Keratinocyte (primary cell): Measurements from ENCODE around the gene MROH7. TPM values are rescaled to one million over a fixed set of nuclear protein-coding genes. Genes with fewer than 3 reads are reported as not detected.

Experiments
- DNase-seq: peaks from one replicate; pipeline ENCODE4 v3.0.0-alpha.2; 2011; ENCODE audit warnings: low read depth, missing footprints, low spot score
- FAIRE-seq: peaks from 2 replicates; lab custom pipeline; 2011; peaks lifted over from hg19 to GRCh38; lab: Jason Lieb, UNC
- H2AFZ ChIP-seq: 2 replicates; pipeline ENCODE4 v1.6.0; 2012; ENCODE audit warnings: low read length, control low read depth, inconsistent platforms; ENCODE audit not compliant: control insufficient read depth
- H3K27ac ChIP-seq: 2 replicates; pipeline ENCODE4 v1.5.1; 2011; ENCODE audit warnings: low read length; ENCODE audit not compliant: control insufficient read depth, insufficient read depth
- H3K27me3 ChIP-seq: 3 replicates; pipeline ENCODE4 v1.6.0; 2011; ENCODE audit warnings: low read length; ENCODE audit not compliant: control insufficient read depth, insufficient read depth; ENCODE audit errors: extremely low read depth
- H3K36me3 ChIP-seq, 2 experiments: 2 replicates in 1 of 2; 3 replicates in 1 of 2; pipeline ENCODE4 v1.5.1; 2011; ENCODE audit warnings: low read length in 2 of 2, mild to moderate bottlenecking in 1 of 2; ENCODE audit not compliant: control insufficient read depth in 2 of 2, insufficient read depth in 2 of 2; ENCODE audit errors: extremely low read depth in 1 of 2
- H3K4me1 ChIP-seq: 3 replicates; pipeline ENCODE4 v1.5.1; 2011; ENCODE audit warnings: low read length; ENCODE audit not compliant: control insufficient read depth, insufficient read depth; ENCODE audit errors: extremely low read depth
- H3K4me2 ChIP-seq: 3 replicates; pipeline ENCODE4 v1.6.0; 2011; ENCODE audit warnings: low read depth, low read length; ENCODE audit not compliant: control insufficient read depth, insufficient read depth; ENCODE audit errors: extremely low read depth
- H3K4me3 ChIP-seq, 3 experiments: fragments of 200-600 bp in 1 of 3; sonication (generic) in 1 of 3; 2 replicates in 2 of 3; 3 replicates in 1 of 3; pipeline ENCODE4 v1.5.1; 2011 to 2016; ENCODE audit warnings: low read length in 3 of 3, mild to moderate bottlenecking in 3 of 3, control low read depth in 2 of 3, inconsistent platforms in 1 of 3, low read depth in 1 of 3, mixed read lengths in 1 of 3, mixed run types in 1 of 3, moderate library complexity in 1 of 3; ENCODE audit not compliant: control insufficient read depth in 2 of 3, insufficient read depth in 2 of 3; ENCODE audit errors: extremely low read depth in 1 of 3
- H3K79me2 ChIP-seq: 2 replicates; pipeline ENCODE4 v1.6.0; 2012; ENCODE audit warnings: low read length; ENCODE audit not compliant: control insufficient read depth, insufficient read depth
- H3K9ac ChIP-seq: 3 replicates; pipeline ENCODE4 v1.6.0; 2011; ENCODE audit warnings: low read length; ENCODE audit not compliant: control insufficient read depth, insufficient read depth; ENCODE audit errors: extremely low read depth
- H3K9me1 ChIP-seq: 3 replicates; pipeline ENCODE4 v1.6.0; 2011; ENCODE audit warnings: low read length; ENCODE audit not compliant: control insufficient read depth, insufficient read depth; ENCODE audit errors: extremely low read depth
- H3K9me3 ChIP-seq: 2 replicates; pipeline ENCODE4 v1.5.1; 2012; ENCODE audit warnings: low read depth, low read length; ENCODE audit not compliant: control insufficient read depth
- H4K20me1 ChIP-seq: 3 replicates; pipeline ENCODE4 v1.6.0; 2011; ENCODE audit warnings: low read length; ENCODE audit not compliant: control insufficient read depth, insufficient read depth; ENCODE audit errors: extremely low read depth
- EZH2 ChIP-seq: IDR thresholded peaks from one replicate; pipeline ENCODE4 v1.6.1; 2012; ENCODE audit warnings: inconsistent platforms, mild to moderate bottlenecking, low read length, moderate library complexity
- dilution Hi-C: fragments of 300-500 bp; cut with MboI; formaldehyde crosslinking; loops from one replicate; pipeline ENCODE4 v1.7.0; 2020; ENCODE audit warnings: low sequenced_read_pairs; ENCODE audit not compliant: extremely low pct_ligation_motif_present
- polyA plus RNA-seq, 5 experiments: library from polyadenylated mRNA; depleted of rRNA in 3 of 5; stranded (reverse) in 3 of 5; stranded (forward) in 1 of 5; unstranded in 1 of 5; fragments of >200 nt; gene quantifications; 1 replicate in 1 of 5; 2 replicates in 3 of 5; 3 replicates in 1 of 5; pipeline versions ENCODE4 v1.2.1 to v1.2.3, GENCODE V29; 2011 to 2012; ENCODE audit warnings: missing spikeins in 2 of 5, low read depth in 1 of 5, low replicate concordance in 1 of 5
- TF ChIP-seq, protein P1 (sequence below), 3 experiments: IDR thresholded peaks in 1 of 3; conservative IDR thresholded peaks in 1 of 3; optimal IDR thresholded peaks in 1 of 3; 2 replicates in 2 of 3; 3 replicates in 1 of 3; pipeline versions ENCODE3 to v1.5.1; 2011; ENCODE audit warnings: low read length in 3 of 3, mild to moderate bottlenecking in 3 of 3, moderate library complexity in 2 of 3, control low read depth in 1 of 3, inconsistent platforms in 1 of 3; ENCODE audit not compliant: insufficient read depth in 2 of 3; ENCODE audit errors: extremely low read depth in 1 of 3

MROH7 gene
- polyA plus RNA-seq, 1 donor (not counting 4 experiments of a cell fraction or from before 2014, with no cell fraction given) = not detected

DNA sequence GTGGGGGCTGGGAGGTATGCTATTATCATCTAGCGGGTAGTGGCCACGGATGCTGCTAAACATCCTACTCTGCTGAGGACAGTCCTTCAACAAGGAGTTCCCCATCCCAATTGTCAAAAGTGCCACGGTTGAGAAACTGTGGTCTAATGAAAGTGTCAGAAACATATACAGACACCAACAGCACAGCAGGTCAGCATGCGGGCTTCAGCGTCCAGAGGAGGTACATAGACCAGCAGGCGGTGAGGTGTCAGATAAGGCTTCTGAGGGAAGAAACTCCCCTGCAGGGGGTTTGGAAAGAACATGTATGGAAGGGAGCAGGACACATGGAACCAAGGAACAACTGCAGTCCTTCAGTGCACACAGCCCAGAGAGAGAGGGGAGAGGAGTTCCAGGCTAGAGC is 69.3 kb downstream of the MROH7 start:
- Histone ChIP-seq H3K27ac (no peak overlapping the region), H3K9me1 (no peaks in the 10 kb centered on the region), H2AFZ (no peak overlapping the region), H3K4me3 (no peak overlapping the region), H3K9ac (no peak overlapping the region), H3K27me3 (no peaks in the 10 kb centered on the region), H3K4me1 (peaks cover 4% of the 10 kb centered on the region), H3K9me3 (no peaks in the 10 kb centered on the region), H3K36me3 (no peaks in the 10 kb centered on the region), H4K20me1 (no peaks in the 10 kb centered on the region), H3K79me2 (no peaks in the 10 kb centered on the region), H3K4me2 (no peak overlapping the region)
- DNase-seq (no peak), FAIRE-seq (no peak)
- dilution Hi-C loops = no loop called here
- TF ChIP-seq, protein P1, sequence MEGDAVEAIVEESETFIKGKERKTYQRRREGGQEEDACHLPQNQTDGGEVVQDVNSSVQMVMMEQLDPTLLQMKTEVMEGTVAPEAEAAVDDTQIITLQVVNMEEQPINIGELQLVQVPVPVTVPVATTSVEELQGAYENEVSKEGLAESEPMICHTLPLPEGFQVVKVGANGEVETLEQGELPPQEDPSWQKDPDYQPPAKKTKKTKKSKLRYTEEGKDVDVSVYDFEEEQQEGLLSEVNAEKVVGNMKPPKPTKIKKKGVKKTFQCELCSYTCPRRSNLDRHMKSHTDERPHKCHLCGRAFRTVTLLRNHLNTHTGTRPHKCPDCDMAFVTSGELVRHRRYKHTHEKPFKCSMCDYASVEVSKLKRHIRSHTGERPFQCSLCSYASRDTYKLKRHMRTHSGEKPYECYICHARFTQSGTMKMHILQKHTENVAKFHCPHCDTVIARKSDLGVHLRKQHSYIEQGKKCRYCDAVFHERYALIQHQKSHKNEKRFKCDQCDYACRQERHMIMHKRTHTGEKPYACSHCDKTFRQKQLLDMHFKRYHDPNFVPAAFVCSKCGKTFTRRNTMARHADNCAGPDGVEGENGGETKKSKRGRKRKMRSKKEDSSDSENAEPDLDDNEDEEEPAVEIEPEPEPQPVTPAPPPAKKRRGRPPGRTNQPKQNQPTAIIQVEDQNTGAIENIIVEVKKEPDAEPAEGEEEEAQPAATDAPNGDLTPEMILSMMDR (optimal IDR thresholded peaks at IDR 0.05 in 1 of 3, IDR thresholded peaks at IDR 0.05 in 1 of 3, conservative IDR thresholded peaks at IDR 0.05 in 1 of 3; ENCODE audit: extremely low read depth in 1 of 3, insufficient read depth in 2 of 3, low read length in 3 of 3) = no peak
- TF ChIP-seq EZH2 = no peak

DNA sequence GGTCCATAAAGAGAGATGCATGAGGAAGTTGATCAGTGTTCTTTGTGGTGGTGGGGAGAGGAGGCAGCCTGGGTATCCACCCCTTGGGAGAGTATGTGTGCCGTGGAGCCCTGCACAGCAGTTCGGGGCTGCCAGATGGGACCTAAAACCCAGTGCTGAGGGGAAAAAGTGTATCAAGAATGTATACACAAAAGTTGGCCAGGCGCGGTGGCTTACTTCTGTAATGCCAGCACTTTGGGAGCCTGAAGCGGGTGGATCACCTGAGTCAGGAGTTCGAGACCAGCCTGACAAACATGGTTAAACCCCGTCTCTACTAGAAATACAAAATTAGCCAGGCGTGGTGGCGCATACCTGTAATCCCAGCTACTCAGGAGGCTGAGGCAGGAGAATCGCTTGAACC is 70.0 kb downstream of the MROH7 start:
- FAIRE-seq (no peak), DNase-seq (no peak)
- TF ChIP-seq, protein P1 (optimal IDR thresholded peaks at IDR 0.05 in 1 of 3, IDR thresholded peaks at IDR 0.05 in 1 of 3, conservative IDR thresholded peaks at IDR 0.05 in 1 of 3; ENCODE audit: extremely low read depth in 1 of 3, insufficient read depth in 2 of 3, low read length in 3 of 3) = no peak
- TF ChIP-seq EZH2 = no peak
- Histone ChIP-seq H4K20me1 (no peaks in the 10 kb centered on the region), H3K27ac (no peak overlapping the region), H2AFZ (no peak overlapping the region), H3K9me1 (no peaks in the 10 kb centered on the region), H3K4me2 (no peak overlapping the region), H3K4me3 (no peak overlapping the region), H3K36me3 (no peaks in the 10 kb centered on the region), H3K9ac (no peak overlapping the region), H3K4me1 (peaks cover 6% of the 10 kb centered on the region), H3K79me2 (peaks cover 5% of the 10 kb centered on the region), H3K27me3 (no peaks in the 10 kb centered on the region), H3K9me3 (no peaks in the 10 kb centered on the region)
- dilution Hi-C loops = no loop called here
